ENCODE data around the gene ECE1.

Gene ECE1

GRCh38 chr1:21247892-21248715 is 42.2 kb downstream of the ECE1 start:
- Histone ChIP-seq H3K36me3 (ENCODE audit: insufficient read depth, low read length) (peaks cover 24% of the 10 kb centered on the region; the same call in 1 of the 2 replicates), H3K27me3 (ENCODE audit: insufficient read depth, low read length) (no peaks in the 10 kb centered on the region)

GRCh38 chr1:21246905-21247642 is 43.2 kb downstream of the ECE1 start:
- Histone ChIP-seq H3K9me3 (ENCODE audit: low read length) (no peaks in the 10 kb centered on the region), H3K4me2 (ENCODE audit: low read length) (no peak overlapping the region), H3K9ac (ENCODE audit: low read length) (no peak overlapping the region), H3K4me1 (ENCODE audit: insufficient read depth, low read length, severe bottlenecking) (no peaks in the 10 kb centered on the region), H3K27me3 (ENCODE audit: insufficient read depth, low read length) (no peaks in the 10 kb centered on the region), H3K36me3 (ENCODE audit: insufficient read depth, low read length) (peaks cover 24% of the 10 kb centered on the region; the same call in 1 of the 2 replicates), H3K4me3 (ENCODE audit: low read depth, low read length, poor library complexity, severe bottlenecking) (no peak overlapping the region), H3K9me2 (ENCODE audit: low read depth, low read length) (no peaks in the 10 kb centered on the region), H4K20me1 (ENCODE audit: insufficient read depth, low read length) (no peaks in the 10 kb centered on the region), H2AFZ (ENCODE audit: low read length) (no peak overlapping the region), H3K79me2 (ENCODE audit: insufficient read depth, low read length) (no peaks in the 10 kb centered on the region), H3F3A (ENCODE audit: insufficient read depth, low read length) (no peaks in the 10 kb centered on the region), H3K27ac (ENCODE audit: low read depth, low read length, poor library complexity, severe bottlenecking) (no peak overlapping the region)
- TF ChIP-seq CTCF (IDR thresholded peaks at IDR 0.05; ENCODE audit: low read length) (no peak), EZH2 (IDR thresholded peaks at IDR 0.05; ENCODE audit: borderline replicate concordance, low read length) (no peak)

More at GRCh38 chr1:21247892-21248715, 42.2 kb downstream of the ECE1 start:
- Histone ChIP-seq H3F3A (ENCODE audit: insufficient read depth, low read length) (no peaks in the 10 kb centered on the region), H2AFZ (ENCODE audit: low read length) (no peak overlapping the region), H3K4me3 (ENCODE audit: low read depth, low read length, poor library complexity, severe bottlenecking) (no peak overlapping the region), H3K9ac (ENCODE audit: low read length) (no peak overlapping the region), H3K9me3 (ENCODE audit: low read length) (no peaks in the 10 kb centered on the region), H3K27ac (ENCODE audit: low read depth, low read length, poor library complexity, severe bottlenecking) (no peak overlapping the region), H4K20me1 (ENCODE audit: insufficient read depth, low read length) (no peaks in the 10 kb centered on the region), H3K79me2 (ENCODE audit: insufficient read depth, low read length) (no peaks in the 10 kb centered on the region), H3K9me2 (ENCODE audit: low read depth, low read length) (no peaks in the 10 kb centered on the region), H3K4me2 (ENCODE audit: low read length) (no peak overlapping the region), H3K4me1 (ENCODE audit: insufficient read depth, low read length, severe bottlenecking) (no peaks in the 10 kb centered on the region)
- TF ChIP-seq CTCF (IDR thresholded peaks at IDR 0.05; ENCODE audit: low read length): no peak
- TF ChIP-seq EZH2 (IDR thresholded peaks at IDR 0.05; ENCODE audit: borderline replicate concordance, low read length): no peak

GRCh38 chr1:21245688-21246229 is 44.5 kb downstream of the ECE1 start:
- Histone ChIP-seq H2AFZ (ENCODE audit: low read length) (no peak overlapping the region), H3K36me3 (ENCODE audit: insufficient read depth, low read length) (peaks cover 30% of the 10 kb centered on the region; the same call in 1 of the 2 replicates), H3K9ac (ENCODE audit: low read length) (no peak overlapping the region), H3K4me2 (ENCODE audit: low read length) (no peak overlapping the region), H3K27me3 (ENCODE audit: insufficient read depth, low read length) (no peaks in the 10 kb centered on the region), H3K9me3 (ENCODE audit: low read length) (no peaks in the 10 kb centered on the region), H3F3A (ENCODE audit: insufficient read depth, low read length) (no peaks in the 10 kb centered on the region), H3K4me3 (ENCODE audit: low read depth, low read length, poor library complexity, severe bottlenecking) (no peak overlapping the region), H3K79me2 (ENCODE audit: insufficient read depth, low read length) (no peaks in the 10 kb centered on the region), H3K27ac (ENCODE audit: low read depth, low read length, poor library complexity, severe bottlenecking) (no peak overlapping the region), H3K9me2 (ENCODE audit: low read depth, low read length) (no peaks in the 10 kb centered on the region), H3K4me1 (ENCODE audit: insufficient read depth, low read length, severe bottlenecking) (no peaks in the 10 kb centered on the region), H4K20me1 (ENCODE audit: insufficient read depth, low read length) (no peaks in the 10 kb centered on the region)
- TF ChIP-seq EZH2 (IDR thresholded peaks at IDR 0.05; ENCODE audit: borderline replicate concordance, low read length) (no peak), CTCF (IDR thresholded peaks at IDR 0.05; ENCODE audit: low read length) (no peak)
